Astrocyte of the cerebellum (primary cell): ENCODE measurements around the gene LMBR1L.
A peak's percentile ranks its signal among the peaks of the same experiment; 100 is the strongest.

Source experiments
- DNase-seq: peaks from one replicate; pipeline ENCODE4 v3.0.0-alpha.2; 2011; ENCODE audit warnings: low read depth
- H3K4me3 ChIP-seq: 2 replicates; pipeline ENCODE4 v1.5.1; 2011; ENCODE audit warnings: mild to moderate bottlenecking, low read depth, low read length, moderate library complexity
- CTCF ChIP-seq: IDR thresholded peaks from 2 replicates; pipeline ENCODE4 v1.5.1; 2012; ENCODE audit warnings: low read length, low read depth, moderate library complexity, mild to moderate bottlenecking; ENCODE audit errors: missing control alignments
- in situ Hi-C: cut with HindIII; loops from 2 replicates; pipeline ENCODE4 v1.10.0; 2017; ENCODE audit warnings: low sequenced_read_pairs

The LMBR1L gene

GRCh38 chr12:49110464-49111155 lies at the start of gene LMBR1L:
LMBR1L (minus strand) TSS chr12:49110847; CDS start chr12:49110555, 292 bp downstream.
- TF ChIP-seq CTCF, result peak; percentile 56

GRCh38 chr12:49160399-49160798 lies 49.8 kb upstream of the LMBR1L start:
- no peak for TF ChIP-seq CTCF
- no peak overlapping the region for H3K4me3 ChIP-seq
- in situ Hi-C loops, result no loop called here
- no peak for DNase-seq

More at GRCh38 chr12:49110464-49111155, at the start of gene LMBR1L:
- peak within 1 kb of the TSS; percentile 79 for H3K4me3 ChIP-seq
- in situ Hi-C loops, result no loop called here
- peak; percentile 98 for DNase-seq

- no peak for DNase-seq
- TF ChIP-seq CTCF, result no peak
- no peak overlapping the region for H3K4me3 ChIP-seq
- in situ Hi-C loops, result no loop called here
Measured at GRCh38 chr12:49154221-49154620, 43.6 kb upstream of the LMBR1L start.

GRCh38 chr12:49147384-49147783 lies 36.7 kb upstream of the LMBR1L start:
- no peak for DNase-seq
- H3K4me3 ChIP-seq, result no peak overlapping the region
- no peak for TF ChIP-seq CTCF
- in situ Hi-C loops, result no loop called here

GRCh38 chr12:49146406-49146805 lies 35.8 kb upstream of the LMBR1L start:
- TF ChIP-seq CTCF, result no peak
- in situ Hi-C loops, result no loop called here
- no peak for DNase-seq
- H3K4me3 ChIP-seq, result no peak overlapping the region

- no peak for TF ChIP-seq CTCF
- H3K4me3 ChIP-seq, result no peak overlapping the region
- DNase-seq, result no peak
- in situ Hi-C loops, result no loop called here
Measured at GRCh38 chr12:49144384-49144783, 33.7 kb upstream of the LMBR1L start.
